ENCODE data around the gene TFF2.

The TFF2 gene, protein sequence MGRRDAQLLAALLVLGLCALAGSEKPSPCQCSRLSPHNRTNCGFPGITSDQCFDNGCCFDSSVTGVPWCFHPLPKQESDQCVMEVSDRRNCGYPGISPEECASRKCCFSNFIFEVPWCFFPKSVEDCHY

DNA sequence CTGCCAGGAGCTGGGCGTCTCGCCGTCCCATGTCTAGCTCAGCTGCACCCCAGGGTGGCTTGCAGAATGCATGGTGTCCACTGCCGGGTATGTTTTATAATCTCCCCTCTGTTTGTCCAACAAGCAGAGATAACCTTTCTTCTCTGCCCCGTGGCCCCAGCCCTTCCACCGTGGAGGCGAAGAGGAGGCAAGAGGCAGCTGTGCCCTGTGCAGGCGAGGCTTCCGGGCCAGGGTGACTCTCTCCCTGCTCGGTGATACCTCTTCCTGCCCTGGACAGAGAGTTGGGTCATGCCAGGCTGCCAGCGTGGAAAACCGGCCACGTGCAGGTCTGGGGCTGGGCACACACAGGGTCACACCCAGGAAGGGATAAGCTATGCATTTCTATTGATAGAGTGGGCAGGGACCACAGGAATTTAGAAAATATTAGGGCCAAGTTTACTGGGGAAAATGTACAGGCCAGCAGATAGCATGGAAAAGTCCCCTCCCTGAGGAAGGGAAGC lies at the start of gene TFF2:
Gene TFF2, minus strand, starts transcription at position 68 of the 500 bp plus-strand sequence. Its CDS starts 37 bp downstream, at position 31.
- H3K4me1 Mint-ChIP-seq (ENCODE audit: low read depth): no peaks in the 10 kb centered on the region
- no peak within 1 kb of the TSS for H3K27ac Mint-ChIP-seq
- H3K4me3 Mint-ChIP-seq: no peak within 1 kb of the TSS
- H3K27me3 Mint-ChIP-seq: no peaks in the 10 kb centered on the region
- H3K9me3 Mint-ChIP-seq (ENCODE audit: low read depth): peaks cover 8% of the 10 kb centered on the region
- H3K36me3 Mint-ChIP-seq: peaks cover 3% of the 10 kb centered on the region

DNA sequence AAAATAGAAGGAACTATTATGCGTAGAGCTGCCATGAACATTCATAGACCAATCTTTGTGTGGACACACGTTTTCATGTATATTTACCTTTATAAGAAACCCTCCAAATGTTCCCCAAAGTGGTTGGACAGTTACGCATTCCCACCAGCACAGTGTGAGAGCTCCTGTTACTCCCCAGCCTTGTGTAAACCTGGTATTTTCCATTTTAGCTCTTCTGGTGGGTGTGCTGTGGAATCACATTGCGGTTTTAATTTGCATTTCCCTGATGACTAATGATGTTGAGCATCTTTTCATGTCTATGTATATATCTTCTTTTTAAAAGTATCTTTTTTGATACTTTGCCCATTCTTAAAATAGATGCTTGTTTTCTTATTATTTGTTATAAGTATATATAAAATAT lies 49.7 kb upstream of the TFF2 start:
- peaks cover 9% of the 10 kb centered on the region for H3K9me3 Mint-ChIP-seq (ENCODE audit: low read depth)
- H3K27me3 Mint-ChIP-seq: no peaks in the 10 kb centered on the region
- H3K27ac Mint-ChIP-seq: peak overlapping the region; percentile 92
- peak overlapping the region; percentile 67 for H3K4me3 Mint-ChIP-seq
- peaks cover 8% of the 10 kb centered on the region for H3K36me3 Mint-ChIP-seq
- peaks cover 70% of the 10 kb centered on the region for H3K4me1 Mint-ChIP-seq (ENCODE audit: low read depth)

DNA sequence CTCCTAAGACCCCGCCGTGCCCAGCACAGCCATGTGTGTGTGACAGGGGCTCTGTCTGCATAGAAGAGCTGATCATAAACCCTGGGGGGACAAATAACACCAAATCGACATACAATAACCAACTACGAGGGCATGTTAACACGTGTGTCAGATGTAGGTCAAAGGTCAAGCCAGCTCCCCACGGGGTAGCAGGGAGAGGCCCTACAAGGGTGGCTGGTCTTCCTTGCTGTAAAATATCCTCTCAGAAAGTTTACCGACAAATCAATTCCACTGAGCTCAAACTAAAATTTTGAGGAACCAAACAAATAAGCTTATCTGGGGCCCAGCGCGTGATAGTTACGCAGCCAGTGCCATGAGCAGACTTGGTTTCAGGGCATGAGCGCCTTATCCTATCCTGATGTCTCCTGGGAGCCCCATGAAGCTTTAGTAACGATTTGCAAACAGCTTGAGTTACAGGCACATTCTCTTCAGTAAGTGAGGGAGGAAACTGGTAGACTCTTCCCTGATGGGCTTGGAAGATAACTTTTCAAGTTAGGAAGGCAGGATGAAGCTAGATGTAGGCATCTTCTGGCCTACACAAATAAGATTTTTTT lies 47.7 kb upstream of the TFF2 start:
- peaks cover 65% of the 10 kb centered on the region for H3K4me1 Mint-ChIP-seq (ENCODE audit: low read depth)
- peaks cover 9% of the 10 kb centered on the region for H3K9me3 Mint-ChIP-seq (ENCODE audit: low read depth)
- peaks cover 7% of the 10 kb centered on the region for H3K36me3 Mint-ChIP-seq
- H3K27ac Mint-ChIP-seq: peak overlapping the region; percentile 84
- H3K27me3 Mint-ChIP-seq: no peaks in the 10 kb centered on the region
- peak overlapping the region; percentile 9 for H3K4me3 Mint-ChIP-seq

DNA sequence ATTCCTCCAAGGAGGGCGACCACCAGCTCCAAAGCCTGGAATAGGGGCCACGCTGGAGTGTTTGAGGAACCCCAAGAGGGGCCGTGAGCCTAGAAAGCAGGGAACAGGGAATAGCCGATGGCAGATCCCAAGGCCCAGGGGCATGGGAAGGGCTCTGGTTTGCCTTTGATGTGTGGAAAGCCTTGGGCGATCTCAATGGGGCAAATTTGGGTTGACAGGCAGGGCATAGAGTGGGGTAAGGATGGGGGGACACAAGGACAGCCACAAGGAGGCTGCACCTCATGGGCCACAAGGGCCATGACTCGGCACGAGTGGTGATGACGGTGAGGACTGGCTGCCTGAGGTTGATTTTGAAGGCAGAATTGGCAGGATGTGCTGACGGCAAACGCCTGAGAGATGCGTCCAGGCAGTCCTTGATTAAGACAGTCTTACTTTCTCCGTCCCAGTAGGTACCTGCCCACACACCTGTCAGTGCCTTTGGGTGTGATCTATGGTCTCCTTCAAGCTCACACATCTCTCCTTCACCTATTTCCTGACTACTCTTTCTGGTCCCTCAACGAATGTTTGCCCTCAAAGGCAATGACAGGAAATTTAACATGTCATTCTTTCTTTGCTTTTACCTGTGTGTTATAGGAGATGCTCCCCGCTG lies 47.1 kb upstream of the TFF2 start:
- H3K9me3 Mint-ChIP-seq (ENCODE audit: low read depth): peaks cover 9% of the 10 kb centered on the region
- peak overlapping the region; percentile 9 for H3K4me3 Mint-ChIP-seq
- H3K36me3 Mint-ChIP-seq: peaks cover 7% of the 10 kb centered on the region
- peaks cover 66% of the 10 kb centered on the region for H3K4me1 Mint-ChIP-seq (ENCODE audit: low read depth)
- H3K27ac Mint-ChIP-seq: peak overlapping the region; percentile 84
- no peaks in the 10 kb centered on the region for H3K27me3 Mint-ChIP-seq

DNA sequence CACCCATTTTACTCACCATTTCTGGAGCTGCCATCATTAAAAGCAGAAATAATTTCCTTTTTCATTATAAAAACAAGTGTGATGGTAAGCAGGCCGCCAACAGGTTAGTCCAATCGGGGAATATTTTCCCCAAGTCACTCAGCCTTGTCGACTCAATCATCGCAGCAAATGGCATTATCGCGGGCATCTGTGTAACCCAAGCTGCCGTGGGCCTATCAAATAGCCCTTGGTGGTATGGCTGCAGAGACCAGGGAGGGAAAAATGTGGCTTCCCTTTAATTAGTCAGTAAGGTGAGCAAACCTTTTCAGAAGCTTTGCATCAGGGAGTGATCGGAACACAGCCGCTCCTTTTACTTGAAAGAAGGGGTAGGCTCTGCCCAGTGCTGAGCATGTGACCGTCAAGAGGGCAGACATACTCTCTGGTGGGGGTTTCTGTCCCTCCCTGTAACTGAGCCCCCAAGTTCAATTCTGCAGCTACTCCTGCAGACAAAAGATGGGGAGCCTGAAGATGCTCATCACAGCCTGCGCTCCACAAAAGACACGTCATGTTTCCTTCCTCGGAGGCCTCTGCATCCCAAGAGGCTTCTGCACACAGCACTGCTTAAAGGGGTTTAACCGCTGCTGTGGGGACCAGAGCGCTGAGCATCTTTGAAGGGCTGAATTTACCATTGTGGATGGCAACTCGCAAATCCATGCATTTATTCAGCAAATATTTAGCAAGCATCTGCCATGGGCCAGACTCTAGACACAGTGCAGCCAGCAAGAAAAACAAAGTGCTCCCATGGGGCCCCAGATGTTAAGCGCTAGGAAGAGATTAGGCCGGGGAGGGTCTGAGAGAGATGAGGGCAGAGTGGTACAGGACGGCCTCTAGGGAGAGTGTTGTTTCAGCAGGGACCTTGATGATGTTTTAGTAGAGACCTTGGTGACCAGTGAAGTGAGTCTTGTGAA lies 46.3 kb upstream of the TFF2 start:
- peak overlapping the region; percentile 38 for H3K4me3 Mint-ChIP-seq
- peaks cover 7% of the 10 kb centered on the region for H3K9me3 Mint-ChIP-seq (ENCODE audit: low read depth)
- peak overlapping the region; percentile 84 for H3K27ac Mint-ChIP-seq
- peaks cover 7% of the 10 kb centered on the region for H3K36me3 Mint-ChIP-seq
- no peaks in the 10 kb centered on the region for H3K27me3 Mint-ChIP-seq
- H3K4me1 Mint-ChIP-seq (ENCODE audit: low read depth): peaks cover 68% of the 10 kb centered on the region

DNA sequence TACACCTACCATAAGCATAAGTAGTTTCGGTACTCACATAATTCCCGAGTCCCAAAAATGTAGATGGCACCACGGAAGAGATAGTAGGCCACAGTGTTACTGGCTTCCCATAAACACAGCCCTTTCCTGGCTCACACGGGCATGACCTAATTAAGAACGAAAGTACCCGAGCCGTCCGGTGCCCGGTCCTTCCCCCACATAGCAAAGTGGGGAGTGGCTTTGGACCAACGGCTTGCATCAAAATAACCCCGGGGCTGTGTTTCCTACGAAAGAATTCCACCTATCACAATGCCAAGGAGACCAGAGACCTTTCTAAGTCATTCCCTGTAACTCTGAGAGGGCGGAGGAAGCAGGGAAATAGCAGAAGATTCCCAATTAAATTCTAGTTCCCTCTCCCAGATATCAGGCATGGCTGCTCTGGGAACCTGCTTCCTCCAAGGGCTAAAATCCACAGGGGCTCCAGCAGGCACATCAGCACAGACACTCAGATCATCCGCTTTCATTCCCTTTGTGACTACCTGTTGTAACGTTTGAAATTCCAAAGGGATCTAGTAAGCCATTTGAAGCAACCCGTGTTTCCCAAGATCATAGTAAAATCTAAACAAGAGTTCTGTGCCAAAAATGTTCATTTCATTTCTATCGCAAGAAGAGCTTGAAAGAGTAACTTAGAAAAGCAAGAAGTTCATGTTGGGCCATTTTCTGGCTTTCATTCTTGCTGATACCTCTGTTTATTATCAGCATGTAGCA lies 45.3 kb upstream of the TFF2 start, which contains the start of gene TMPRSS3:
Gene TMPRSS3, minus strand, starts transcription at position 148 of the 747 bp plus-strand sequence. CDS start 635 bp downstream, outside the sequence.
- peak within 1 kb of the TSS; percentile 54 for H3K27ac Mint-ChIP-seq
- H3K27me3 Mint-ChIP-seq: no peaks in the 10 kb centered on the region
- H3K4me1 Mint-ChIP-seq (ENCODE audit: low read depth): peaks cover 69% of the 10 kb centered on the region
- no peaks in the 10 kb centered on the region for H3K9me3 Mint-ChIP-seq (ENCODE audit: low read depth)
- no peak within 1 kb of the TSS for H3K4me3 Mint-ChIP-seq
- H3K36me3 Mint-ChIP-seq: no peaks in the 10 kb centered on the region

DNA sequence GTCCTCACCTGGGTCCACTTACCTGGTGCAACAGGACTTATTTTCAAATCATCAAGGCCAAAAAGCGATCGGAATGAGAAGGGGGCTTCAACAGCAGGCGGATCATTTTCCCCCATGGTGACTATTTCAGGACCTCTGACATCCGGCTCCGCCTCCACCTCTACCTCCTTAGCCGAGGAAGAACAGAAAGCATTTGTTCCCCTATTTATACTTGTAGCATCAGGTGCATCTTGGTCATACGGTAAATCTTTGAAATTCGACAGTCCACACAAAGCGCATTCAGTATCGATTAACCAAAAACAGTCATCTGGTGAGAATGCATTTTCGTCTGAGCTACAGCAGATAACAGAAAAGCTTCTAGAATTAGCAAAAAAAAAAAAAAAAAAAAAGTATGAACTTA lies 44.5 kb upstream of the TFF2 start:
- no peak overlapping the region for H3K27ac Mint-ChIP-seq
- H3K36me3 Mint-ChIP-seq: peaks cover 5% of the 10 kb centered on the region
- peaks cover 69% of the 10 kb centered on the region for H3K4me1 Mint-ChIP-seq (ENCODE audit: low read depth)
- H3K9me3 Mint-ChIP-seq (ENCODE audit: low read depth): no peaks in the 10 kb centered on the region
- no peak overlapping the region for H3K4me3 Mint-ChIP-seq
- H3K27me3 Mint-ChIP-seq: no peaks in the 10 kb centered on the region

DNA sequence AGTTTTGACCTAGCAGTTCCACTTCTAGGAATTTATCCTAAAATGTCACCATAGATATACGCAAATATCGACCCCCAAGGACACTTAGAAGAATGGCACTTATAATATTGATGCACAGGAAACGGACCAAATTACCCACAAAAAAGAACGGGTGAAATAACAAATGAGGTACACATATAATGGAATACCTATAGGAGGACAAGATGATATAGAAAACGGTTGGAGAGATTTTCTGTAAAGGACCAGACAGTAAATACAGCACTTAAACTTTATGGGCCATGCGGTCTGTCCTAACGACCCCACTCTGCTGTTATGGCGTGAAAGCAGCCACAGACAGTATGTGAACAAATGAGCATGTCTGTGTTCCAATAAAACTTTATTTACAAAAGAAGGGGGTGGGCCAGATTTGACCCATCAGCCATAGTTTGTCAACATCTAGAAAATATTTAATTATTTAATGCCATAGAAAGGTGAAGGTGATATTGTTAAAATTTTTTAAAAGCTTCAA lies 42.7 kb upstream of the TFF2 start:
- H3K4me3 Mint-ChIP-seq: peak overlapping the region; percentile 78
- peaks cover 5% of the 10 kb centered on the region for H3K36me3 Mint-ChIP-seq
- H3K9me3 Mint-ChIP-seq (ENCODE audit: low read depth): no peaks in the 10 kb centered on the region
- H3K27me3 Mint-ChIP-seq: no peaks in the 10 kb centered on the region
- H3K27ac Mint-ChIP-seq: peak overlapping the region; percentile 86
- H3K4me1 Mint-ChIP-seq (ENCODE audit: low read depth): peaks cover 73% of the 10 kb centered on the region

DNA sequence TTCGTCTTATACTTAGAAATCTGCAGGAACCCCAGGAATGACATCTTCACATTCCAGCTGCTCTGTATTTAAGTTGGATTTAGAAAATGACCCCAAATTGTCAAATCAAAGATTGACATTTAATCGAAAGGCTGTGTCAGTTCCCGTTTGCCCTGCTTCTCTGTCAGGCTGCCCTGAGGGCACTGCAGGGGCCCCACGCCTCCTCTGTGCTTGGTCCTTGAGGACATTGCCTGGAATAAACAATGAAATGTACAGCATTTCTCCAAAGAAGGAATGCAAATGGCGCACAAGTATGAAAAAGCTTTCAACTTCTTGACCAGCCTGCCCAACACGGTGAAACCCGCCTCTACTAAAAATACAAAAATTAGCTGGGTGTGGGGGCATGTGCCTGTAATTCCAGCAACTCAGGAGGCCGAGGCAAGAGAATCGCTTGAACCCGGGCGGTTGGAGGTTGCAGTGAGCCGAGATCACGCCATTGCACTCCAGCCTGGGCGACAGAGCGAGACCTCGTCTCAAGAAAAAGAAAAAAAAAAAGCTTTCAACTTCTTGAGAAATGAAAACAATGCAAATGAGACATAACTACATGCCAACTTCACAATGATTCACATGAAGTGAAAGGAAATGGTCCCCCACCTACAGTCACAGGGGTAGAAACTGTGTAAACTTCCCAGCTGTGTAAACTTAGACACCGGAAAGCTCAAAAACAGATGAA lies 42.1 kb upstream of the TFF2 start:
- peaks cover 5% of the 10 kb centered on the region for H3K36me3 Mint-ChIP-seq
- H3K27me3 Mint-ChIP-seq: no peaks in the 10 kb centered on the region
- H3K9me3 Mint-ChIP-seq (ENCODE audit: low read depth): no peaks in the 10 kb centered on the region
- H3K4me1 Mint-ChIP-seq (ENCODE audit: low read depth): peaks cover 69% of the 10 kb centered on the region
- peak overlapping the region; percentile 78 for H3K4me3 Mint-ChIP-seq
- H3K27ac Mint-ChIP-seq: peak overlapping the region; percentile 86

DNA sequence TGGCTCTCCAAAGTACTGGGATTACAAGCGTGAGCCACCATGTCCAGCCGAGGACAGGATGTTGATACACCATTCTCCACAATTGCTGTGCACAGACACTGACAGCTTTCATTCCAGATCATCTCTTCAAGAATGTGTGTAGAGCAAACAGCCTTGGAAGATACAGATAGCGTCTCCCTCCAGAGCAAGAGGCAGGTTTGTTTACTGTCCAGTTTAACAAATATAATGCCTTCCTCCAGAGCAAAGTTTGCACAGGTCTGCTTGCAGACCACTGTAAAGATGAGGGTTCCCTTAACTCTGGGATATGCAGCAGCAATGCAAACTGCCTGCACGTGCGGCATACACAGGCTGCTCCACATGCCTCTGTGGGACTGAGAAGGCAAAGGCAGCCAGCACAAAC lies 40.5 kb upstream of the TFF2 start:
- Mint-ChIP-seq H3K4me1 (ENCODE audit: low read depth) (peaks cover 71% of the 10 kb centered on the region), H3K27ac (peak overlapping the region; percentile 86), H3K27me3 (no peaks in the 10 kb centered on the region), H3K9me3 (ENCODE audit: low read depth) (no peaks in the 10 kb centered on the region), H3K4me3 (peak overlapping the region; percentile 20), H3K36me3 (peaks cover 5% of the 10 kb centered on the region)

DNA sequence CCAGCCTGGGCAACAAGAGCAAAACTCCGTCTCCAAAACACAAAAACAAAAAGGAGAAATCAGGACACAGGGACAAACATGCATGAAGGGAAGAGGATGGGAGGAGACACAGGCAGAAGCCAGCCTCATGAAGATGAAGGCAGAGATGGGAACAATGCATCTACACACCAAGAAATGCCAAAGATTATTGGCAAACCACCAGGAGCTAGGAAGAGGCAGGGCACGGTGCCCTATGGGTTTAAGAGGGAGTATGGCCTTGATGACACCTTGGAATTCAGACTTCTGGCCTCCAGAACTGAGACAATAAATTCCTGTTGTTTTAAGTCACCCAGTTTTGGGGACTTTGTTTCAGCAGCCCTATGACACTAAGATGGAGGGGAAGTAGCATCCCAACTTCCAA lies 39.9 kb upstream of the TFF2 start:
- Mint-ChIP-seq H3K9me3 (ENCODE audit: low read depth) (no peaks in the 10 kb centered on the region), H3K36me3 (peaks cover 5% of the 10 kb centered on the region), H3K4me1 (ENCODE audit: low read depth) (peaks cover 72% of the 10 kb centered on the region), H3K27me3 (no peaks in the 10 kb centered on the region), H3K4me3 (no peak overlapping the region), H3K27ac (peak overlapping the region; percentile 54)

DNA sequence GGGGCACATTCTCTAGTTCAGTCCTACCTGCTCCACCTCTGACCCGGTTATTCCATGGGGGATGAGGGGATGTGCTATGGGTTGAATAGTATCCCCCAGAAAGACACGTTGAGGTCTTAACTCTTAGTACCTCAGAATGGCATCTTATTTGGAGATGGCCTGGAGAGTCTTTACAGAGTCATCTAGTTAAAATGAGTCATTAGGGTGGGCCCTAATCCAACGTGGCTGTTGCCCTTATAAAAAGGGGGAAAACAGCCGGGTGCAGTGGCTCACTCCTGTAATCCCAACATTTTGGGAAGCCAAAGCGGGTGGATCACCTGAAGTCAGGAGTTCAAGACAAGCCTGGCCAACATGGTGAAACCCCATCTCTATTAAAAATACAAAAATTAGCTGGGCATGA lies 39.4 kb upstream of the TFF2 start:
- Mint-ChIP-seq H3K4me3 (no peak overlapping the region), H3K36me3 (peaks cover 5% of the 10 kb centered on the region), H3K9me3 (ENCODE audit: low read depth) (no peaks in the 10 kb centered on the region), H3K27me3 (no peaks in the 10 kb centered on the region), H3K4me1 (ENCODE audit: low read depth) (peaks cover 76% of the 10 kb centered on the region), H3K27ac (peak overlapping the region; percentile 64)

DNA sequence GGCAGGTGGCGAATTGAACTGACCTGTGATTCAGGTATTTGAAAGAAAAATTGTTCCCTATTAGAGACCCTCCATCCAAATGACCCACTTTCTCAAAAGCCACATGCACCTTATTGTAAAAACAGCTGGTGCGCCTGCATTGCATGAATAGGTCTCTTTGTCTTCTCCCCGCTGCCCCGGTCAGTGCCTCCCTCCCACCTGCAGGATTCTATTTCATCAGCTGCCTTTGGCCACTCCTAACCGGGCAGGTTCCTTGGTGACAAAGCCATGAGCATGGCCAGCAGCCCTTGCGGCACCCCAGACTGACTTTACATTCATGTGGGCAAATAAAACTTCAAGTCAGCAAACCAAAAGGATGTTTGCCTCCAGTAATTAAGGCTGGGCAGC lies 38.6 kb upstream of the TFF2 start:
- Mint-ChIP-seq H3K4me3 (no peak overlapping the region), H3K27me3 (no peaks in the 10 kb centered on the region)

More for the DNA sequence above, 38.6 kb upstream of the TFF2 start:
- Mint-ChIP-seq H3K36me3 (peaks cover 7% of the 10 kb centered on the region), H3K9me3 (ENCODE audit: low read depth) (no peaks in the 10 kb centered on the region), H3K4me1 (ENCODE audit: low read depth) (peaks cover 78% of the 10 kb centered on the region), H3K27ac (no peak overlapping the region)
